SK-N-SH treated with all-trans-retinoic acid at 6 μM for 48 hours (cell line): ENCODE data around the gene AUTS2.

Source experiments
- ATAC-seq: fragments of 200-7000 bp; cut with Tn5 transposase; 3 replicates; pipeline ENCODE4 v1.9.1; 2020; ENCODE audit warnings: mild to moderate bottlenecking, moderate library complexity
- ARNTL ChIP-seq: fragments of 450-650 bp; formaldehyde crosslinking; IDR thresholded peaks from 2 replicates; pipeline ENCODE4 v1.5.0; 2020; ENCODE audit warnings: low read depth, mild to moderate bottlenecking, moderate library complexity, borderline replicate concordance
- CREB5 ChIP-seq: fragments of 250-450 bp; sonication (Bioruptor Pico); IDR thresholded peaks from 2 replicates; pipeline ENCODE4 v1.5.1; 2020; ENCODE audit warnings: low read depth, mild to moderate bottlenecking, moderate library complexity
- CSDC2 ChIP-seq: fragments of 250-450 bp; sonication (Bioruptor Pico); IDR thresholded peaks from 2 replicates; pipeline ENCODE4 v1.5.0; 2020; ENCODE audit warnings: mild to moderate bottlenecking, moderate library complexity
- CSRNP3 ChIP-seq: fragments of 250-450 bp; sonication (Bioruptor Pico); IDR thresholded peaks from 2 replicates; pipeline ENCODE4 v1.5.1; 2021; ENCODE audit warnings: mild to moderate bottlenecking, moderate library complexity
- ESRRG ChIP-seq: fragments of 250-450 bp; sonication (Bioruptor Pico); IDR thresholded peaks from 2 replicates; pipeline ENCODE4 v1.6.1; 2021; ENCODE audit warnings: mild to moderate bottlenecking
- GLIS3 ChIP-seq: fragments of 250-450 bp; sonication (Bioruptor Pico); IDR thresholded peaks from 2 replicates; pipeline ENCODE4 v1.5.0; 2020; ENCODE audit warnings: mild to moderate bottlenecking, moderate library complexity
- ISL1 ChIP-seq: fragments of 250-450 bp; sonication (Bioruptor Pico); IDR thresholded peaks from 2 replicates; pipeline ENCODE4 v2.1.2; 2022; ENCODE audit warnings: mild to moderate bottlenecking, moderate library complexity
- OSR1 ChIP-seq: fragments of 250-450 bp; sonication (Bioruptor Pico); IDR thresholded peaks from 2 replicates; pipeline ENCODE4 v1.8.0; 2022; ENCODE audit warnings: moderate library complexity, mild to moderate bottlenecking, inconsistent platforms
- PATZ1 ChIP-seq: fragments of 250-450 bp; sonication (Bioruptor Pico); IDR thresholded peaks from 2 replicates; pipeline ENCODE4 v1.8.0; 2020; ENCODE audit warnings: mild to moderate bottlenecking, moderate library complexity, borderline replicate concordance
- POU6F1 ChIP-seq: fragments of 250-450 bp; sonication (Bioruptor Pico); IDR thresholded peaks from 2 replicates; pipeline ENCODE4 v1.8.0; 2021; ENCODE audit warnings: low read depth, mild to moderate bottlenecking, moderate library complexity, borderline replicate concordance
- PPARA ChIP-seq: fragments of 250-450 bp; sonication (Bioruptor Pico); IDR thresholded peaks from 2 replicates; pipeline ENCODE4 v1.5.0; 2020; ENCODE audit warnings: mild to moderate bottlenecking, borderline replicate concordance
- RARB ChIP-seq: fragments of 250-450 bp; sonication (Bioruptor Pico); IDR thresholded peaks from 2 replicates; pipeline ENCODE4 v1.8.0; 2021; ENCODE audit warnings: mild to moderate bottlenecking, moderate library complexity
- SNAI2 ChIP-seq: fragments of 250-450 bp; sonication (Bioruptor Pico); IDR thresholded peaks from 2 replicates; pipeline ENCODE4 v1.5.0; 2020; ENCODE audit warnings: mild to moderate bottlenecking, moderate library complexity
- ZC3H10 ChIP-seq: fragments of 250-450 bp; sonication (Bioruptor Pico); IDR thresholded peaks from 2 replicates; pipeline ENCODE4 v1.5.1; 2021; ENCODE audit warnings: mild to moderate bottlenecking, moderate library complexity
- ZFP30 ChIP-seq: fragments of 450-650 bp; formaldehyde crosslinking; IDR thresholded peaks from 2 replicates; pipeline ENCODE4 v1.5.0; 2022; ENCODE audit warnings: mild to moderate bottlenecking, moderate library complexity
- ZNF565 ChIP-seq: fragments of 450-650 bp; formaldehyde crosslinking; conservative IDR thresholded peaks from 2 replicates; pipeline ENCODE4 v1.5.0; 2020; ENCODE audit warnings: low read depth, mild to moderate bottlenecking, moderate library complexity
- ZNF70 ChIP-seq: fragments of 450-650 bp; formaldehyde crosslinking; IDR thresholded peaks from 2 replicates; pipeline ENCODE4 v1.5.0; 2020; ENCODE audit warnings: mild to moderate bottlenecking, moderate library complexity
- ZNF8 ChIP-seq: fragments of 450-650 bp; formaldehyde crosslinking; IDR thresholded peaks from 2 replicates; pipeline ENCODE4 v1.5.0; 2020; ENCODE audit warnings: mild to moderate bottlenecking, moderate library complexity
- TF ChIP-seq, protein P1 (sequence below): fragments of 250-450 bp; sonication (Bioruptor Pico); IDR thresholded peaks from 2 replicates; pipeline ENCODE4 v1.5.0; 2020; ENCODE audit warnings: mild to moderate bottlenecking, moderate library complexity

Gene AUTS2

DNA sequence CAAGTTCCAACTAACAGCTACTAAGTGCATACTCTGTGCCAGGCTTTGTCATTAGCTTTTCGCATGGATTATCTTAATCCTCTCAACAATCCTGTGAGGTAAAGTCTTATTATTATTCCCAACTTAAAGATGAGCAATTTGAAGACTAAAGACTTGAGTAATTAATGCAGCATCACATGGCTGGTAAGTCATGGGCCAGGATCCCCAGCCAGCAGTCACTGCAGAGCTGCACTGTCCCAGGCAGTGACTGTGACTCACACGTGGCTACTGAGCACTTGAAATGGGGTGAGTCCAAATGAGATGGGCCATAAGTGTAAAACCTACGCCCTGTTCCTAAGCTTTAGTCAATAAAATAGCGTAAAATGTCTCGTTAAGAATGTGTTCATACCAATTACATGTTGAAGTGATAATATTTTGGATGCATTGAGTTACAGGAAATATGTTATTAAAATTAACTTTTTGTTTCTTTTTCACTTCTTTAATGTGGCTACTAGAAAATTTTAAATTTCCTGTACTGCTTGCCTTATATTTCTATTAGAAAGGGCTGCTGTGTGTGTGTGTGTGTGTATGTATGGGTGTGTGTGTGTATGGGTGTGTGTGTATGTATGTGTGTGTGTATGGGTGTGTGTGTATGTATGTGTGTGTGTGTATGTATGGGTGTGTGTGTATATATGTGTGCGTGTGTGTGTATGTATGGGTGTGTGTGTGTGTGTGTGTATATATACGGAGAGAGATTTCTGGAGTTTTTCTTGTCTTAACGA is 756.3 kb downstream of the AUTS2 start:
- no peak; the same call in 2 of the 3 replicates for ATAC-seq
- no peak for TF ChIP-seq ZC3H10

GRCh38 chr7:70355198-70356020 is 757.1 kb downstream of the AUTS2 start:
- TF ChIP-seq PATZ1 (CRISPR knock-in tag) (no peak), PPARA (no peak), RARB (CRISPR knock-in tag) (no peak), CREB5 (CRISPR knock-in tag) (no peak), ZFP30 (CRISPR knock-in tag) (no peak), ARNTL (CRISPR knock-in tag) (no peak), CSRNP3 (no peak), CSDC2 (CRISPR knock-in tag) (no peak), ZNF8 (CRISPR knock-in tag) (no peak), ZNF565 (no peak), GLIS3 (no peak), POU6F1 (CRISPR knock-in tag) (no peak), ESRRG (no peak), OSR1 (CRISPR knock-in tag) (no peak)
- TF ChIP-seq, protein P1, sequence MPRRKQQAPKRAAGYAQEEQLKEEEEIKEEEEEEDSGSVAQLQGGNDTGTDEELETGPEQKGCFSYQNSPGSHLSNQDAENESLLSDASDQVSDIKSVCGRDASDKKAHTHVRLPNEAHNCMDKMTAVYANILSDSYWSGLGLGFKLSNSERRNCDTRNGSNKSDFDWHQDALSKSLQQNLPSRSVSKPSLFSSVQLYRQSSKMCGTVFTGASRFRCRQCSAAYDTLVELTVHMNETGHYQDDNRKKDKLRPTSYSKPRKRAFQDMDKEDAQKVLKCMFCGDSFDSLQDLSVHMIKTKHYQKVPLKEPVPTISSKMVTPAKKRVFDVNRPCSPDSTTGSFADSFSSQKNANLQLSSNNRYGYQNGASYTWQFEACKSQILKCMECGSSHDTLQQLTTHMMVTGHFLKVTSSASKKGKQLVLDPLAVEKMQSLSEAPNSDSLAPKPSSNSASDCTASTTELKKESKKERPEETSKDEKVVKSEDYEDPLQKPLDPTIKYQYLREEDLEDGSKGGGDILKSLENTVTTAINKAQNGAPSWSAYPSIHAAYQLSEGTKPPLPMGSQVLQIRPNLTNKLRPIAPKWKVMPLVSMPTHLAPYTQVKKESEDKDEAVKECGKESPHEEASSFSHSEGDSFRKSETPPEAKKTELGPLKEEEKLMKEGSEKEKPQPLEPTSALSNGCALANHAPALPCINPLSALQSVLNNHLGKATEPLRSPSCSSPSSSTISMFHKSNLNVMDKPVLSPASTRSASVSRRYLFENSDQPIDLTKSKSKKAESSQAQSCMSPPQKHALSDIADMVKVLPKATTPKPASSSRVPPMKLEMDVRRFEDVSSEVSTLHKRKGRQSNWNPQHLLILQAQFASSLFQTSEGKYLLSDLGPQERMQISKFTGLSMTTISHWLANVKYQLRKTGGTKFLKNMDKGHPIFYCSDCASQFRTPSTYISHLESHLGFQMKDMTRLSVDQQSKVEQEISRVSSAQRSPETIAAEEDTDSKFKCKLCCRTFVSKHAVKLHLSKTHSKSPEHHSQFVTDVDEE (CRISPR knock-in tag), result no peak
- TF ChIP-seq, all 23 proteins: peak for 0
- ATAC-seq, result no peak

- TF ChIP-seq ZC3H10, result no peak
- TF ChIP-seq ISL1 (CRISPR knock-in tag), result no peak
- no peak for TF ChIP-seq GLIS3
- no peak for TF ChIP-seq ESRRG
- TF ChIP-seq CSRNP3, result no peak
- no peak for TF ChIP-seq ZNF70
- TF ChIP-seq SNAI2 (CRISPR knock-in tag), result no peak
- TF ChIP-seq, protein P1 (CRISPR knock-in tag), result no peak
- TF ChIP-seq, all 23 proteins: peak for 0
- peak; percentile 51 for ATAC-seq
Observed at GRCh38 chr7:70356085-70356786, 758.0 kb downstream of the AUTS2 start.
